Ascending aorta (tissue), 2 donors: ENCODE measurements around the gene SCGB1D1. TPM values are rescaled to one million over a fixed set of nuclear protein-coding genes. Genes with fewer than 3 reads are reported as not detected.

Experiments used
- DNase-seq, 2 donors: peaks; one replicate each; pipeline ENCODE4 v3.0.0-alpha.2; 2019; ENCODE audit warnings: low spot score in 2 of 2
- H3K27ac ChIP-seq, 2 donors: fragments of 200-600 bp; sonication (generic); one replicate each; pipeline ENCODE4 v1.5.1; 2016 to 2017; ENCODE audit warnings: mild to moderate bottlenecking in 1 of 2
- H3K27me3 ChIP-seq: fragments of 200-600 bp; sonication (generic); one replicate; pipeline ENCODE4 v1.5.1; 2017
- H3K36me3 ChIP-seq, 2 donors: fragments of 200-600 bp; sonication (generic); one replicate each; pipeline ENCODE4 v1.5.1; 2016
- H3K4me1 ChIP-seq, 2 donors: fragments of 200-600 bp; sonication (generic); one replicate each; pipeline ENCODE4 v1.5.1; 2016 to 2017; ENCODE audit warnings: mild to moderate bottlenecking in 1 of 2
- H3K4me3 ChIP-seq, 2 donors: fragments of 200-600 bp; sonication (generic); one replicate each; pipeline ENCODE4 v1.5.1; 2016 to 2017; ENCODE audit warnings: mild to moderate bottlenecking in 1 of 2
- H3K9me3 ChIP-seq, 2 donors: fragments of 200-600 bp; sonication (generic); one replicate each; pipeline ENCODE4 v1.5.1; 2016
- intact Hi-C: fragments of 100-400 bp; cut with DNase I; formaldehyde crosslinking; loops from one replicate; pipeline ENCODE4 v1.15.1; 2023
- total RNA-seq: library from RNA; depleted of rRNA; stranded (reverse); fragments of >200 nt; gene quantifications from one replicate; pipeline ENCODE4 v1.1.0, GENCODE V29; 2016
- TF ChIP-seq, protein P1 (sequence below), 3 experiments: fragments of 200-600 bp in 2 of 3; fragments of 450-650 bp in 1 of 3; sonication (generic) in 2 of 3; IDR thresholded peaks; one replicate each; pipeline ENCODE4 v1.5.1; 2016 to 2019; ENCODE audit warnings: antibody characterized with exemption in 3 of 3, mild to moderate bottlenecking in 1 of 3, moderate library complexity in 1 of 3

SCGB1D1 gene
- total RNA-seq, 1 donor from 2014 or later: not detected

- H3K27ac ChIP-seq: no peak overlapping the region
- TF ChIP-seq, protein P1, sequence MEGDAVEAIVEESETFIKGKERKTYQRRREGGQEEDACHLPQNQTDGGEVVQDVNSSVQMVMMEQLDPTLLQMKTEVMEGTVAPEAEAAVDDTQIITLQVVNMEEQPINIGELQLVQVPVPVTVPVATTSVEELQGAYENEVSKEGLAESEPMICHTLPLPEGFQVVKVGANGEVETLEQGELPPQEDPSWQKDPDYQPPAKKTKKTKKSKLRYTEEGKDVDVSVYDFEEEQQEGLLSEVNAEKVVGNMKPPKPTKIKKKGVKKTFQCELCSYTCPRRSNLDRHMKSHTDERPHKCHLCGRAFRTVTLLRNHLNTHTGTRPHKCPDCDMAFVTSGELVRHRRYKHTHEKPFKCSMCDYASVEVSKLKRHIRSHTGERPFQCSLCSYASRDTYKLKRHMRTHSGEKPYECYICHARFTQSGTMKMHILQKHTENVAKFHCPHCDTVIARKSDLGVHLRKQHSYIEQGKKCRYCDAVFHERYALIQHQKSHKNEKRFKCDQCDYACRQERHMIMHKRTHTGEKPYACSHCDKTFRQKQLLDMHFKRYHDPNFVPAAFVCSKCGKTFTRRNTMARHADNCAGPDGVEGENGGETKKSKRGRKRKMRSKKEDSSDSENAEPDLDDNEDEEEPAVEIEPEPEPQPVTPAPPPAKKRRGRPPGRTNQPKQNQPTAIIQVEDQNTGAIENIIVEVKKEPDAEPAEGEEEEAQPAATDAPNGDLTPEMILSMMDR (IDR thresholded peaks at IDR 0.05): no peak
- H3K36me3 ChIP-seq: peaks cover 40 to 50% of the 10 kb centered on the region in 2 donors
These were observed 37.5 kb upstream of the SCGB1D1 start for GRCh38 chr11:62152245-62153086.

GRCh38 chr11:62153087-62153395, 37.0 kb upstream of the SCGB1D1 start:
- H3K36me3 ChIP-seq: peaks cover 40 to 45% of the 10 kb centered on the region in 2 donors
- TF ChIP-seq, protein P1 (IDR thresholded peaks at IDR 0.05): no peak
- no peaks in the 10 kb centered on the region for H3K4me1 ChIP-seq
- DNase-seq: no peak
- H3K9me3 ChIP-seq: no peaks in the 10 kb centered on the region
- H3K4me3 ChIP-seq: no peak overlapping the region
- no peak overlapping the region for H3K27ac ChIP-seq
- H3K27me3 ChIP-seq: no peaks in the 10 kb centered on the region
- intact Hi-C loops: no loop called here

More at GRCh38 chr11:62152245-62153086, 37.5 kb upstream of the SCGB1D1 start:
- no peaks in the 10 kb centered on the region for H3K4me1 ChIP-seq
- H3K27me3 ChIP-seq: no peaks in the 10 kb centered on the region
- peak in 1 of 2 donors; percentile 35 for DNase-seq
- H3K4me3 ChIP-seq: no peak overlapping the region
- H3K9me3 ChIP-seq: no peaks in the 10 kb centered on the region
- intact Hi-C loops: no loop called here

DNA sequence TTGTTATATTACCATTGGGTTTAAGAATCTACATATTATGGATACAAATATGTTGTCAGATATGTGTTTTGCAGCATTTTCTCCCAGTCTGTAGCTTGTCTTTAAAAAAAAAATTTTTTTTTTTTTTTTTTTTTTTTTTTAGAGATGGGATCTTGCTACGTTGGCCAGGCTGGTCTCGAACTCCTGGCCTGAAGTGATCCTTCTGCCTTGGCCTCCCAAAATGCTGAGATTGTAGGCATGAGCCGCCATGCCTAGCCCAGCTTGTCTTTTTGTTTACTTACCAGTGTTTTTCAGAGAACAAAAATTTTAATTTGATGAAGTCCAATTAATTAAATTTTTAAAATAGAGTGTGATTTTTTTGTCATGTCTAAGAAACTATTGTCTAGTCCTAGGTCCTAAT, 36.4 kb upstream of the SCGB1D1 start:
- no peaks in the 10 kb centered on the region for H3K27me3 ChIP-seq
- no peak overlapping the region for H3K27ac ChIP-seq
- no peaks in the 10 kb centered on the region for H3K9me3 ChIP-seq
- peaks cover 36 to 39% of the 10 kb centered on the region in 2 donors for H3K36me3 ChIP-seq
- H3K4me1 ChIP-seq: no peaks in the 10 kb centered on the region
- intact Hi-C loops: no loop called here
- TF ChIP-seq, protein P1 (IDR thresholded peaks at IDR 0.05): no peak
- no peak overlapping the region for H3K4me3 ChIP-seq
- DNase-seq: no peak

GRCh38 chr11:62157603-62158002, 32.4 kb upstream of the SCGB1D1 start:
- no peak for DNase-seq
- H3K9me3 ChIP-seq: no peaks in the 10 kb centered on the region
- TF ChIP-seq, protein P1 (IDR thresholded peaks at IDR 0.05): no peak
- H3K36me3 ChIP-seq: peaks cover under 1 to 4% of the 10 kb centered on the region in 2 donors
- intact Hi-C loops: no loop called here
- no peaks in the 10 kb centered on the region for H3K27me3 ChIP-seq
- H3K4me1 ChIP-seq: no peaks in the 10 kb centered on the region
- H3K27ac ChIP-seq: no peak overlapping the region
- no peak overlapping the region for H3K4me3 ChIP-seq

- Histone ChIP-seq H3K27me3 (no peaks in the 10 kb centered on the region), H3K27ac (no peak overlapping the region), H3K36me3 (no peaks in the 10 kb centered on the region), H3K4me1 (no peaks in the 10 kb centered on the region), H3K9me3 (no peaks in the 10 kb centered on the region), H3K4me3 (no peak overlapping the region)
- TF ChIP-seq, protein P1 (IDR thresholded peaks at IDR 0.05): no peak
- no peak for DNase-seq
- intact Hi-C loops: no loop called here
These were observed 23.6 kb upstream of the SCGB1D1 start for GRCh38 chr11:62166371-62166770.
